ENCODE data around the gene FAM81A. TPM values are rescaled to one million over a fixed set of nuclear protein-coding genes. Genes with fewer than 3 reads are reported as not detected.

The FAM81A gene
- polyA plus RNA-seq, 1 donor (not counting 4 experiments of a cell fraction or from before 2014, with no cell fraction given): 0.84 TPM

DNA sequence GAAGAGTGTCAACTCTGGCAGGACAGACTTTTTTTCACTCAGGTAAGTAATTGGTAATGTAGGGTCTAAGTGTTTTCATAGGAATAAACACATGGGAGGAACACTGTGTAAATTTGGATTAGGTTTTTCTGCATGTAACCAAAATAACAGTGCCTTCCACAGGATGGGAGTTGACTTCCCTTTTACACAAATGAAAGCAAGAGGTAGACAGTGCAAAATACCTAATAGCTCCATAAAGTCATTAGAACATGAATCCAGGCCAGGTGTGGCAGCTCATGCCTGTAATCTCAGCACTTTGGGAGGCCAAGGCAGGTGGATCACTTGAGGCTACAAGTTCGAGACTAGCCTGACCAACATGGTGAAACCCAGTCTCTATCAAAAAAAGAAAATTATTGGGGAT, 39.8 kb upstream of the FAM81A start:
- H3K79me2 ChIP-seq (ENCODE audit: control insufficient read depth, insufficient read depth, low read length): no peaks in the 10 kb centered on the region
- H3K27me3 ChIP-seq (ENCODE audit: control insufficient read depth, extremely low read depth, insufficient read depth, low read length): no peaks in the 10 kb centered on the region
- no peak overlapping the region for H3K4me2 ChIP-seq (ENCODE audit: control insufficient read depth, extremely low read depth, insufficient read depth, low read depth, low read length)
- H3K9ac ChIP-seq (ENCODE audit: control insufficient read depth, extremely low read depth, insufficient read depth, low read length): no peak overlapping the region
- H3K9me1 ChIP-seq (ENCODE audit: control insufficient read depth, extremely low read depth, insufficient read depth, low read length): no peaks in the 10 kb centered on the region
- no peaks in the 10 kb centered on the region for H4K20me1 ChIP-seq (ENCODE audit: control insufficient read depth, extremely low read depth, insufficient read depth, low read length)
- no peak overlapping the region for H3K27ac ChIP-seq (ENCODE audit: control insufficient read depth, insufficient read depth, low read length)
- H3K4me1 ChIP-seq (ENCODE audit: control insufficient read depth, extremely low read depth, insufficient read depth, low read length): peaks cover 6% of the 10 kb centered on the region
- FAIRE-seq (peak; percentile 9), DNase-seq (ENCODE audit: low read depth, low spot score) (no peak)
- H3K36me3 ChIP-seq (ENCODE audit: control insufficient read depth in 2 of 2, extremely low read depth in 1 of 2, insufficient read depth in 2 of 2, low read length in 2 of 2): no peaks in the 10 kb centered on the region
- dilution Hi-C loops (cut with MboI; ENCODE audit: extremely low pct_ligation_motif_present, low sequenced_read_pairs): no loop called here
- H3K4me3 ChIP-seq (ENCODE audit: control insufficient read depth in 2 of 3, extremely low read depth in 1 of 3, insufficient read depth in 2 of 3, low read depth in 1 of 3, low read length in 3 of 3): no peak overlapping the region
- H3K9me3 ChIP-seq (ENCODE audit: control insufficient read depth, low read depth, low read length): no peaks in the 10 kb centered on the region
- TF ChIP-seq, protein P1, sequence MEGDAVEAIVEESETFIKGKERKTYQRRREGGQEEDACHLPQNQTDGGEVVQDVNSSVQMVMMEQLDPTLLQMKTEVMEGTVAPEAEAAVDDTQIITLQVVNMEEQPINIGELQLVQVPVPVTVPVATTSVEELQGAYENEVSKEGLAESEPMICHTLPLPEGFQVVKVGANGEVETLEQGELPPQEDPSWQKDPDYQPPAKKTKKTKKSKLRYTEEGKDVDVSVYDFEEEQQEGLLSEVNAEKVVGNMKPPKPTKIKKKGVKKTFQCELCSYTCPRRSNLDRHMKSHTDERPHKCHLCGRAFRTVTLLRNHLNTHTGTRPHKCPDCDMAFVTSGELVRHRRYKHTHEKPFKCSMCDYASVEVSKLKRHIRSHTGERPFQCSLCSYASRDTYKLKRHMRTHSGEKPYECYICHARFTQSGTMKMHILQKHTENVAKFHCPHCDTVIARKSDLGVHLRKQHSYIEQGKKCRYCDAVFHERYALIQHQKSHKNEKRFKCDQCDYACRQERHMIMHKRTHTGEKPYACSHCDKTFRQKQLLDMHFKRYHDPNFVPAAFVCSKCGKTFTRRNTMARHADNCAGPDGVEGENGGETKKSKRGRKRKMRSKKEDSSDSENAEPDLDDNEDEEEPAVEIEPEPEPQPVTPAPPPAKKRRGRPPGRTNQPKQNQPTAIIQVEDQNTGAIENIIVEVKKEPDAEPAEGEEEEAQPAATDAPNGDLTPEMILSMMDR (optimal IDR thresholded peaks at IDR 0.05 in 1 of 3, IDR thresholded peaks at IDR 0.05 in 1 of 3, conservative IDR thresholded peaks at IDR 0.05 in 1 of 3; ENCODE audit: extremely low read depth in 1 of 3, insufficient read depth in 2 of 3, low read length in 3 of 3): no peak
- no peak for TF ChIP-seq EZH2 (IDR thresholded peaks at IDR 0.05; ENCODE audit: low read length)
- no peak overlapping the region for H2AFZ ChIP-seq (ENCODE audit: control insufficient read depth, low read length)

DNA sequence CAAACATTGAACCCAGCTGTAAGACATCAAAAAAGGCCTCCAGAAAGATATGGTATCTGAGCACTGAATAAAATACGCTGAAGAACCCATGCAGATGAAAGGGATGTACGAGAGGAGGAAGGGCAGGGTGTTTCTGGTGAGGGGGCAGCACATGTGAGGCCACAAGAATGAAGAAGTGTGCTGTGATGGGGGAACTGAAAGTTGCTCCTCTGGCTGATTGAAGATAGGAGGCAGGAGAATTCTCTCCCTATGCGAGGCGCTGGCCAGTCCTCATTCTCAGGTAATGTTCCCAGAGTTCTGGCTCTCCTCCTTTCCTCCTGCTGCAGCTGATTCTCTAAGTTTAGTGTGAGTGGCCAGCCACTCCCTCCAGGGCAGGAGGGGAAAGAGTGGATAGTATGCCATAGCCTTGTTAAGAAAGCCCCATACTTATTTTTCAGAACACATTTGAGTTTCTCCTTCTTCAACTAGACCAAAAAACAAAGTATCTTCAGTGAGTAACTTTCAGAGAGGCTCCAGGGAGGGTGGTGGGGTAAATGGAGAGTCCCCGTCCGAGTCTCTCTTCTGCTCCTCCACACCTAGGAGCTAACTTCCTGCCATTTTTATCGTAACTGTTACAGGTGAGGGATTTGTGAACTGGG, 38.4 kb upstream of the FAM81A start:
- no peak overlapping the region for H3K9ac ChIP-seq (ENCODE audit: control insufficient read depth, extremely low read depth, insufficient read depth, low read length)
- no peak for FAIRE-seq
- no peak for DNase-seq (ENCODE audit: low read depth, low spot score)
- no peaks in the 10 kb centered on the region for H3K9me3 ChIP-seq (ENCODE audit: control insufficient read depth, low read depth, low read length)
- H4K20me1 ChIP-seq (ENCODE audit: control insufficient read depth, extremely low read depth, insufficient read depth, low read length): no peaks in the 10 kb centered on the region
- dilution Hi-C loops (cut with MboI; ENCODE audit: extremely low pct_ligation_motif_present, low sequenced_read_pairs): no loop called here
- H3K27me3 ChIP-seq (ENCODE audit: control insufficient read depth, extremely low read depth, insufficient read depth, low read length): no peaks in the 10 kb centered on the region
- peak overlapping the region; percentile 71 for H2AFZ ChIP-seq (ENCODE audit: control insufficient read depth, low read length)
- no peak for TF ChIP-seq EZH2 (IDR thresholded peaks at IDR 0.05; ENCODE audit: low read length)
- TF ChIP-seq, protein P1 (optimal IDR thresholded peaks at IDR 0.05 in 1 of 3, IDR thresholded peaks at IDR 0.05 in 1 of 3, conservative IDR thresholded peaks at IDR 0.05 in 1 of 3; ENCODE audit: extremely low read depth in 1 of 3, insufficient read depth in 2 of 3, low read length in 3 of 3): no peak
- peaks cover 6% of the 10 kb centered on the region for H3K4me1 ChIP-seq (ENCODE audit: control insufficient read depth, extremely low read depth, insufficient read depth, low read length)
- no peaks in the 10 kb centered on the region for H3K36me3 ChIP-seq (ENCODE audit: control insufficient read depth in 2 of 2, extremely low read depth in 1 of 2, insufficient read depth in 2 of 2, low read length in 2 of 2)
- H3K4me2 ChIP-seq (ENCODE audit: control insufficient read depth, extremely low read depth, insufficient read depth, low read depth, low read length): peak overlapping the region; percentile 14
- no peaks in the 10 kb centered on the region for H3K9me1 ChIP-seq (ENCODE audit: control insufficient read depth, extremely low read depth, insufficient read depth, low read length)
- H3K79me2 ChIP-seq (ENCODE audit: control insufficient read depth, insufficient read depth, low read length): no peaks in the 10 kb centered on the region
- H3K27ac ChIP-seq (ENCODE audit: control insufficient read depth, insufficient read depth, low read length): no peak overlapping the region
- no peak overlapping the region for H3K4me3 ChIP-seq (ENCODE audit: control insufficient read depth in 2 of 3, extremely low read depth in 1 of 3, insufficient read depth in 2 of 3, low read depth in 1 of 3, low read length in 3 of 3)
